Right lobe of liver (tissue), 6 donors: ENCODE measurements around the gene NOL4L. TPM values are rescaled to one million over a fixed set of nuclear protein-coding genes. Genes with fewer than 3 reads are reported as not detected.

Experiments
- ATAC-seq, 4 donors: fragments of 200-7000 bp; cut with Tn5 transposase; one replicate each; pipeline ENCODE4 v1.9.1; 2020; ENCODE audit warnings: mild to moderate bottlenecking in 4 of 4, moderate library complexity in 4 of 4
- DNase-seq, 3 donors: peaks; one replicate each; pipeline ENCODE4 v3.0.0-alpha.2; 2020
- H3K27ac ChIP-seq, 3 donors: fragments of 200-600 bp; one replicate each; pipeline ENCODE4 v1.8.0; 2022
- H3K27me3 ChIP-seq, 2 donors: fragments of 200-600 bp; one replicate each; pipeline ENCODE4 v1.8.0; 2022
- H3K36me3 ChIP-seq, 4 donors: fragments of 200-600 bp; sonication (generic) in 1 of 4; one replicate each; pipeline versions ENCODE4 v1.5.1 to v1.8.0; 2017 to 2022; ENCODE audit warnings: control low read depth in 1 of 4
- H3K4me1 ChIP-seq, 4 donors: fragments of 200-600 bp; sonication (generic) in 1 of 4; one replicate each; pipeline versions ENCODE4 v1.5.1 to v1.8.0; 2017 to 2022; ENCODE audit warnings: control low read depth in 1 of 4
- H3K4me3 ChIP-seq, 3 donors: fragments of 200-600 bp; one replicate each; pipeline ENCODE4 v1.8.0; 2022
- H3K9me3 ChIP-seq, 4 donors: fragments of 200-600 bp; sonication (generic) in 1 of 4; one replicate each; pipeline versions ENCODE4 v1.5.1 to v1.8.0; 2017 to 2022; ENCODE audit warnings: control low read depth in 1 of 4
- CTCF ChIP-seq, 4 donors: fragments of 200-600 bp in 3 of 4; fragments of 450-650 bp in 1 of 4; IDR thresholded peaks; one replicate each; pipeline versions ENCODE4 v1.5.1 to v1.8.0; 2016 to 2022; ENCODE audit warnings: antibody characterized with exemption in 4 of 4, mild to moderate bottlenecking in 2 of 4
- POLR2A ChIP-seq: fragments of 450-650 bp; IDR thresholded peaks from one replicate; pipeline ENCODE4 v1.6.1; 2017; ENCODE audit warnings: antibody characterized with exemption, mild to moderate bottlenecking
- WGBS: methylation state at CpG from one replicate; pipeline ENCODE4 v1.1.6; 2018; ENCODE audit warnings: low coverage, low lambda C conversion rate; ENCODE audit not compliant: insufficient coverage; ENCODE audit errors: missing lambda C conversion rate; 5-methylcytosine and 5-hydroxymethylcytosine counted together
- intact Hi-C, 2 donors: fragments of 100-400 bp; cut with DNase I; formaldehyde crosslinking; loops; one replicate each; pipeline versions ENCODE4 v1.11.2 to v1.14.1; 2022
- total RNA-seq, 6 experiments: library from RNA; depleted of rRNA in 2 of 6; stranded (reverse); fragments of >200 nt in 2 of 6; fragmentation: NEBNext Ultra II Directional in 3 of 6; extraction: Animal tissue kit (Norgen Biotek cat#: 25700) in 3 of 6; gene quantifications; one replicate each; pipeline versions ENCODE4 v1.1.0 to v1.2.4, GENCODE V29; 2016 to 2023
- donor health status: DM: no; HTN: yes; CAD: no.
- donor health status: DM: no; HTN: no; CAD: no.
- donor health status: DM: no; HTN: no; CAD: no.
- donor health status: DM: no; HTN: yes; CAD: no.
- donor health status: DM: no; HTN: yes; CAD: no.

NOL4L gene
- total RNA-seq, 6 experiments from 2014 or later, result 4.3 to 6.5 (median 5.7) TPM

GRCh38 chr20:32609111-32609773 lies 24.1 kb upstream of the NOL4L start:
- Histone ChIP-seq H3K36me3 (no peaks in the 10 kb centered on the region), H3K4me1 (no peaks in the 10 kb centered on the region), H3K4me3 (no peak overlapping the region), H3K27me3 (no peaks in the 10 kb centered on the region), H3K27ac (no peak overlapping the region), H3K9me3 (no peaks in the 10 kb centered on the region)
- ATAC-seq, result no peak
- TF ChIP-seq POLR2A, result no peak
- no peak for DNase-seq
- WGBS, result 100% methylated on average over 1 of the region's 14 CpGs
- intact Hi-C loops, result no loop called here

GRCh38 chr20:32608664-32609015 lies 23.5 kb upstream of the NOL4L start:
- ATAC-seq, result no peak
- 81% methylated on average over 5 of the region's 5 CpGs for WGBS
- intact Hi-C loops, result no loop called here

GRCh38 chr20:32607727-32608663 lies 22.9 kb upstream of the NOL4L start:
- H3K4me1 ChIP-seq, result no peaks in the 10 kb centered on the region
- 90% methylated on average over 6 of the region's 22 CpGs for WGBS
- intact Hi-C loops, result no loop called here
- H3K4me3 ChIP-seq, result no peak overlapping the region
- no peak overlapping the region for H3K27ac ChIP-seq
- TF ChIP-seq CTCF (IDR thresholded peaks at IDR 0.05) (no peak), POLR2A (no peak)
- DNase-seq (no peak), ATAC-seq (no peak)
- H3K9me3 ChIP-seq, result no peaks in the 10 kb centered on the region
- no peaks in the 10 kb centered on the region for H3K36me3 ChIP-seq
- no peaks in the 10 kb centered on the region for H3K27me3 ChIP-seq

More at GRCh38 chr20:32608664-32609015, 23.5 kb upstream of the NOL4L start:
- Histone ChIP-seq H3K4me3 (no peak overlapping the region), H3K27me3 (no peaks in the 10 kb centered on the region), H3K4me1 (no peaks in the 10 kb centered on the region), H3K9me3 (no peaks in the 10 kb centered on the region), H3K36me3 (no peaks in the 10 kb centered on the region), H3K27ac (no peak overlapping the region)
- TF ChIP-seq POLR2A (no peak), CTCF (IDR thresholded peaks at IDR 0.05) (no peak)
- DNase-seq, result no peak

GRCh38 chr20:32607324-32607723 lies 22.2 kb upstream of the NOL4L start:
- WGBS, result 81% methylated on average over 5 of the region's 8 CpGs
- no peak for TF ChIP-seq CTCF (IDR thresholded peaks at IDR 0.05)
- TF ChIP-seq POLR2A, result no peak
- Histone ChIP-seq H3K9me3 (no peaks in the 10 kb centered on the region), H3K4me1 (no peaks in the 10 kb centered on the region), H3K4me3 (no peak overlapping the region), H3K36me3 (no peaks in the 10 kb centered on the region), H3K27ac (no peak overlapping the region), H3K27me3 (no peaks in the 10 kb centered on the region)
- intact Hi-C loops, result no loop called here
- DNase-seq, result no peak
- ATAC-seq, result no peak

- DNase-seq, result no peak
- intact Hi-C loops, result no loop called here
- H3K36me3 ChIP-seq, result no peaks in the 10 kb centered on the region
Measured at GRCh38 chr20:32606790-32607189, 21.7 kb upstream of the NOL4L start.

More at GRCh38 chr20:32606790-32607189, 21.7 kb upstream of the NOL4L start:
- H3K9me3 ChIP-seq, result no peaks in the 10 kb centered on the region
- no peaks in the 10 kb centered on the region for H3K27me3 ChIP-seq
- TF ChIP-seq CTCF (IDR thresholded peaks at IDR 0.05), result no peak
- TF ChIP-seq POLR2A, result no peak
- 56% methylated on average over 1 of the region's 1 CpG for whole genome bisulfite sequencing
- H3K4me3 ChIP-seq, result no peak overlapping the region
- no peak overlapping the region for H3K27ac ChIP-seq
- no peak for ATAC-seq
- no peaks in the 10 kb centered on the region for H3K4me1 ChIP-seq
